ENCODE results near the gene F11R.
"Not testable (repeated sequence)": the region's sequence is repeated elsewhere in the genome, so short reads cannot be mapped to it uniquely, and the experiment has no call there.

F11R gene

GRCh38 chr1:161020509-161021164 lies at the start of gene F11R:
Gene F11R, minus strand, starts transcription at chr1:161021152. Its CDS starts 79 bp downstream, at chr1:161021073.
- H3K36me3 ChIP-seq (ENCODE audit: insufficient read depth, low read length): no peaks in the 10 kb centered on the region
- H3K27me3 ChIP-seq (ENCODE audit: insufficient read depth, low read length): no peaks in the 10 kb centered on the region
- H2AFZ ChIP-seq (ENCODE audit: low read length, unreplicated experiment): peak within 1 kb of the TSS; percentile 54
- no peak within 1 kb of the TSS for H3K27ac ChIP-seq (ENCODE audit: low read depth, low read length)
- H3K4me3 ChIP-seq (ENCODE audit: low read depth, low read length): peak within 1 kb of the TSS; percentile 78
- peaks cover 10% of the 10 kb centered on the region for H3K4me1 ChIP-seq (ENCODE audit: control insufficient read depth, insufficient read depth, low read length, unreplicated experiment)
- H3K79me2 ChIP-seq (ENCODE audit: control insufficient read depth, insufficient read depth, low read length, unreplicated experiment): no peaks in the 10 kb centered on the region

GRCh38 chr1:161069731-161070270 lies 48.8 kb upstream of the F11R start, which contains the start of gene ARHGAP30:
Gene ARHGAP30, minus strand, starts transcription at chr1:161069891. Its CDS starts 267 bp downstream, at chr1:161069624.
- Histone ChIP-seq H3K4me3 (ENCODE audit: low read depth, low read length) (no peak within 1 kb of the TSS), H3K4me1 (ENCODE audit: control insufficient read depth, insufficient read depth, low read length, unreplicated experiment) (no peaks in the 10 kb centered on the region), H3K27me3 (ENCODE audit: insufficient read depth, low read length) (no peaks in the 10 kb centered on the region), H3K79me2 (ENCODE audit: control insufficient read depth, insufficient read depth, low read length, unreplicated experiment) (no peaks in the 10 kb centered on the region), H3K36me3 (ENCODE audit: insufficient read depth, low read length) (no peaks in the 10 kb centered on the region), H3K27ac (ENCODE audit: low read depth, low read length) (no peak within 1 kb of the TSS), H2AFZ (ENCODE audit: low read length, unreplicated experiment) (no peak within 1 kb of the TSS)

- Histone ChIP-seq H3K27me3 (ENCODE audit: insufficient read depth, low read length) (no peaks in the 10 kb centered on the region), H3K4me1 (ENCODE audit: control insufficient read depth, insufficient read depth, low read length, unreplicated experiment) (no peaks in the 10 kb centered on the region), H3K4me3 (ENCODE audit: low read depth, low read length) (no peak overlapping the region), H3K36me3 (ENCODE audit: insufficient read depth, low read length) (no peaks in the 10 kb centered on the region), H2AFZ (ENCODE audit: low read length, unreplicated experiment) (no peak overlapping the region), H3K79me2 (ENCODE audit: control insufficient read depth, insufficient read depth, low read length, unreplicated experiment) (no peaks in the 10 kb centered on the region), H3K27ac (ENCODE audit: low read depth, low read length) (no peak overlapping the region)
Measured at GRCh38 chr1:161069241-161069640, 48.3 kb upstream of the F11R start.

- H3K27ac ChIP-seq (ENCODE audit: low read depth, low read length): no peak overlapping the region
- H3K27me3 ChIP-seq (ENCODE audit: insufficient read depth, low read length): 0 out of 2 replicates have a peak, but pooled peaks cover 3% of the 10 kb centered on the region
- H3K36me3 ChIP-seq (ENCODE audit: insufficient read depth, low read length): no peaks in the 10 kb centered on the region
- H3K79me2 ChIP-seq (ENCODE audit: control insufficient read depth, insufficient read depth, low read length, unreplicated experiment): no peaks in the 10 kb centered on the region
- H2AFZ ChIP-seq (ENCODE audit: low read length, unreplicated experiment): no peak overlapping the region
- no peaks in the 10 kb centered on the region for H3K4me1 ChIP-seq (ENCODE audit: control insufficient read depth, insufficient read depth, low read length, unreplicated experiment)
- no peak overlapping the region for H3K4me3 ChIP-seq (ENCODE audit: low read depth, low read length)
Measured at GRCh38 chr1:161068306-161069234, 47.6 kb upstream of the F11R start.

- H3K79me2 ChIP-seq (ENCODE audit: control insufficient read depth, insufficient read depth, low read length, unreplicated experiment): no peaks in the 10 kb centered on the region
- no peak overlapping the region for H3K27ac ChIP-seq (ENCODE audit: low read depth, low read length)
- H3K4me3 ChIP-seq (ENCODE audit: low read depth, low read length): no peak overlapping the region
- H3K36me3 ChIP-seq (ENCODE audit: insufficient read depth, low read length): no peaks in the 10 kb centered on the region
- H3K4me1 ChIP-seq (ENCODE audit: control insufficient read depth, insufficient read depth, low read length, unreplicated experiment): no peaks in the 10 kb centered on the region
- H3K27me3 ChIP-seq (ENCODE audit: insufficient read depth, low read length): 0 out of 2 replicates have a peak, but pooled peaks cover 3% of the 10 kb centered on the region
- no peak overlapping the region for H2AFZ ChIP-seq (ENCODE audit: low read length, unreplicated experiment)
Measured at GRCh38 chr1:161066694-161067093, 45.7 kb upstream of the F11R start.

- not testable (repeated sequence) for H3K27ac ChIP-seq (ENCODE audit: low read depth, low read length); H3K4me1 ChIP-seq (ENCODE audit: control insufficient read depth, insufficient read depth, low read length, unreplicated experiment); H3K79me2 ChIP-seq (ENCODE audit: control insufficient read depth, insufficient read depth, low read length, unreplicated experiment); H3K27me3 ChIP-seq (ENCODE audit: insufficient read depth, low read length); H3K4me3 ChIP-seq (ENCODE audit: low read depth, low read length); H2AFZ ChIP-seq (ENCODE audit: low read length, unreplicated experiment); H3K36me3 ChIP-seq (ENCODE audit: insufficient read depth, low read length)
Measured at GRCh38 chr1:161065681-161066080, 44.7 kb upstream of the F11R start.

GRCh38 chr1:161063936-161064335 lies 43.0 kb upstream of the F11R start:
- not testable (repeated sequence) for H3K79me2 ChIP-seq (ENCODE audit: control insufficient read depth, insufficient read depth, low read length, unreplicated experiment); H3K4me1 ChIP-seq (ENCODE audit: control insufficient read depth, insufficient read depth, low read length, unreplicated experiment); H2AFZ ChIP-seq (ENCODE audit: low read length, unreplicated experiment); H3K27me3 ChIP-seq (ENCODE audit: insufficient read depth, low read length); H3K36me3 ChIP-seq (ENCODE audit: insufficient read depth, low read length); H3K27ac ChIP-seq (ENCODE audit: low read depth, low read length); H3K4me3 ChIP-seq (ENCODE audit: low read depth, low read length)

- Histone ChIP-seq H3K27ac (ENCODE audit: low read depth, low read length) (no peak overlapping the region), H2AFZ (ENCODE audit: low read length, unreplicated experiment) (no peak overlapping the region), H3K4me1 (ENCODE audit: control insufficient read depth, insufficient read depth, low read length, unreplicated experiment) (no peaks in the 10 kb centered on the region), H3K36me3 (ENCODE audit: insufficient read depth, low read length) (no peaks in the 10 kb centered on the region), H3K79me2 (ENCODE audit: control insufficient read depth, insufficient read depth, low read length, unreplicated experiment) (no peaks in the 10 kb centered on the region), H3K4me3 (ENCODE audit: low read depth, low read length) (no peak overlapping the region), H3K27me3 (ENCODE audit: insufficient read depth, low read length) (0 out of 2 replicates have a peak, but pooled peaks cover 3% of the 10 kb centered on the region)
Measured at GRCh38 chr1:161061419-161061818, 40.5 kb upstream of the F11R start.

- Histone ChIP-seq H3K27me3 (ENCODE audit: insufficient read depth, low read length) (0 out of 2 replicates have a peak, but pooled peaks cover 3% of the 10 kb centered on the region), H3K4me3 (ENCODE audit: low read depth, low read length) (no peak overlapping the region), H3K36me3 (ENCODE audit: insufficient read depth, low read length) (no peaks in the 10 kb centered on the region), H3K79me2 (ENCODE audit: control insufficient read depth, insufficient read depth, low read length, unreplicated experiment) (no peaks in the 10 kb centered on the region), H3K4me1 (ENCODE audit: control insufficient read depth, insufficient read depth, low read length, unreplicated experiment) (no peaks in the 10 kb centered on the region), H2AFZ (ENCODE audit: low read length, unreplicated experiment) (no peak overlapping the region), H3K27ac (ENCODE audit: low read depth, low read length) (no peak overlapping the region)
Measured at GRCh38 chr1:161059293-161059692, 38.3 kb upstream of the F11R start.

- Histone ChIP-seq H2AFZ (ENCODE audit: low read length, unreplicated experiment) (no peak overlapping the region), H3K27me3 (ENCODE audit: insufficient read depth, low read length) (no peaks in the 10 kb centered on the region), H3K4me3 (ENCODE audit: low read depth, low read length) (no peak overlapping the region), H3K36me3 (ENCODE audit: insufficient read depth, low read length) (no peaks in the 10 kb centered on the region), H3K79me2 (ENCODE audit: control insufficient read depth, insufficient read depth, low read length, unreplicated experiment) (no peaks in the 10 kb centered on the region), H3K27ac (ENCODE audit: low read depth, low read length) (no peak overlapping the region), H3K4me1 (ENCODE audit: control insufficient read depth, insufficient read depth, low read length, unreplicated experiment) (peaks cover 3% of the 10 kb centered on the region)
Measured at GRCh38 chr1:161054805-161055204, 33.9 kb upstream of the F11R start.
